ENCODE data around the gene DIS3L2. TPM values are rescaled to one million over a fixed set of nuclear protein-coding genes. Genes with fewer than 3 reads are reported as not detected.

The DIS3L2 gene
- 10.4 to 14.6 TPM (median 13.3 TPM) in 5 replicates for total RNA-seq (2022; extraction: Qiagen RNA extraction)

GRCh38 chr2:231961349-231962166 lies at the start of gene DIS3L2:
Gene DIS3L2, plus strand, starts transcription at chr2:231961713. Its CDS starts 53,215 bp downstream, at chr2:232014928.

GRCh38 chr2:231926180-231926741 lies 35.3 kb upstream of the DIS3L2 start, which contains the start of gene NPPC:
Gene NPPC, minus strand, starts transcription at chr2:231926396. Its CDS starts 147 bp downstream, at chr2:231926249.

GRCh38 chr2:232378735-232379151 lies 417.2 kb downstream of the DIS3L2 start, which contains the start of gene ALPP:
Gene ALPP, plus strand, starts transcription at chr2:232378751. Its CDS starts 52 bp downstream, at chr2:232378803.

Other genes starting within 250 kb of the DIS3L2 start
- gene PDE6D, start 180.4 kb upstream of the DIS3L2 start, total RNA-seq (2022; extraction: Qiagen RNA extraction) = 21.0 to 23.8 TPM (median 23.1 TPM) in 5 replicates
- gene COPS7B, start 175.3 kb upstream of the DIS3L2 start, total RNA-seq (2022; extraction: Qiagen RNA extraction) = 32.0 to 43.0 TPM (median 41.0 TPM) in 5 replicates
- 0.31 to 0.59 TPM (median 0.40 TPM) in 4 of 5 replicates, not detected in the other for gene NPPC, start 35.3 kb upstream of the DIS3L2 start, total RNA-seq (2022; extraction: Qiagen RNA extraction)